Natural killer cell treated with Interleukin-12 subunit alpha and Interleukin-12 subunit beta and Interleukin-15 and Interleukin-18, amount 100 ng/mL, for 72 hours (primary cell): ENCODE data around the gene HIRA. TPM values are rescaled to one million over a fixed set of nuclear protein-coding genes. Genes with fewer than 3 reads are reported as not detected.
"Not testable (repeated sequence)": the region's sequence is repeated elsewhere in the genome, so short reads cannot be mapped to it uniquely, and the experiment has no call there.

Experiments
- ATAC-seq, 2 donors: fragments of 150-1000 bp; cut with Tn5 transposase in 1 of 2; sonication (Bioruptor Pico), chemical (Tn5 transposase) in 1 of 2; 2 replicates each; pipeline ENCODE4 v1.10.0; 2021
- DNase-seq: peaks from one replicate; pipeline ENCODE4 v3.0.0; 2022; ENCODE audit warnings: low spot score
- H3K27ac Mint-ChIP-seq, 2 donors: 1 replicate in 1 of 2; 2 replicates in 1 of 2; pipeline ENCODE4 v1.8.0; 2022; ENCODE audit warnings: mixed read lengths in 2 of 2, mild to moderate bottlenecking in 1 of 2, moderate library complexity in 1 of 2
- H3K27me3 Mint-ChIP-seq, 2 donors: 1 replicate in 1 of 2; 2 replicates in 1 of 2; pipeline ENCODE4 v1.8.0; 2022; ENCODE audit warnings: mixed read lengths in 2 of 2
- H3K36me3 Mint-ChIP-seq: one replicate; pipeline ENCODE4 v1.8.0; 2022; ENCODE audit warnings: mixed read lengths
- H3K4me1 Mint-ChIP-seq, 2 donors: 1 replicate in 1 of 2; 2 replicates in 1 of 2; pipeline ENCODE4 v1.8.0; 2022; ENCODE audit warnings: low read depth in 2 of 2, mixed read lengths in 2 of 2, mild to moderate bottlenecking in 1 of 2
- H3K4me3 Mint-ChIP-seq: one replicate; pipeline ENCODE4 v1.8.0; 2022; ENCODE audit warnings: mixed read lengths
- H3K9me3 Mint-ChIP-seq: 2 replicates; pipeline ENCODE4 v1.8.0; 2022; ENCODE audit warnings: mixed read lengths
- total RNA-seq, 2 donors: library from RNA; stranded (reverse); gene quantifications; one replicate each; pipeline ENCODE4 v1.2.3, GENCODE V29; 2022

HIRA gene
- total RNA-seq, 2 donors from 2014 or later = 40.5 to 62.7 TPM

GRCh38 chr22:19330865-19331418 lies 100.6 kb downstream of the HIRA start:
- Mint-ChIP-seq H3K36me3 (peaks cover 56% of the 10 kb centered on the region), H3K27ac (no peak overlapping the region), H3K27me3 (no peaks in the 10 kb centered on the region), H3K4me3 (no peak overlapping the region), H3K4me1 (peaks cover 0 to 4% of the 10 kb centered on the region in 2 donors), H3K9me3 (peaks cover 10% of the 10 kb centered on the region)
- ATAC-seq = no peak
- no peak for DNase-seq

GRCh38 chr22:19330205-19330604 lies 101.3 kb downstream of the HIRA start:
- H3K9me3 Mint-ChIP-seq, H3K4me3 Mint-ChIP-seq, H3K4me1 Mint-ChIP-seq, ATAC-seq, DNase-seq, H3K27ac Mint-ChIP-seq, H3K27me3 Mint-ChIP-seq: not testable (repeated sequence)
- H3K36me3 Mint-ChIP-seq = peaks cover 49% of the 10 kb centered on the region

GRCh38 chr22:19329454-19329853 lies 102.1 kb downstream of the HIRA start:
- H3K4me3 Mint-ChIP-seq = no peak overlapping the region
- ATAC-seq = no peak
- H3K4me1 Mint-ChIP-seq = peaks cover 0 to 4% of the 10 kb centered on the region in 2 donors
- no peak for DNase-seq
- H3K27ac Mint-ChIP-seq = no peak overlapping the region
- H3K9me3 Mint-ChIP-seq = peaks cover 6% of the 10 kb centered on the region
- H3K36me3 Mint-ChIP-seq = peaks cover 41% of the 10 kb centered on the region
- no peaks in the 10 kb centered on the region for H3K27me3 Mint-ChIP-seq

- Mint-ChIP-seq H3K27ac (no peak overlapping the region), H3K4me1 (no peaks in the 10 kb centered on the region), H3K9me3 (no peaks in the 10 kb centered on the region), H3K36me3 (peaks cover 24% of the 10 kb centered on the region), H3K27me3 (no peaks in the 10 kb centered on the region), H3K4me3 (no peak overlapping the region)
- DNase-seq (no peak), ATAC-seq (no peak)
Measured at GRCh38 chr22:19325296-19325948, 106.1 kb downstream of the HIRA start.

- not testable (repeated sequence) for H3K27me3 Mint-ChIP-seq, H3K4me1 Mint-ChIP-seq, H3K4me3 Mint-ChIP-seq, DNase-seq, H3K9me3 Mint-ChIP-seq, ATAC-seq, H3K27ac Mint-ChIP-seq
- H3K36me3 Mint-ChIP-seq = peaks cover 24% of the 10 kb centered on the region
Measured at GRCh38 chr22:19323420-19323819, 108.1 kb downstream of the HIRA start.

- ATAC-seq = no peak
- Mint-ChIP-seq H3K9me3 (peaks cover 2% of the 10 kb centered on the region), H3K36me3 (peaks cover 30% of the 10 kb centered on the region), H3K27ac (no peak overlapping the region), H3K27me3 (no peaks in the 10 kb centered on the region), H3K4me3 (no peak overlapping the region), H3K4me1 (no peaks in the 10 kb centered on the region)
- DNase-seq = no peak
Measured at GRCh38 chr22:19321757-19322156, 109.8 kb downstream of the HIRA start.

- not testable (repeated sequence) for DNase-seq, H3K27ac Mint-ChIP-seq, H3K9me3 Mint-ChIP-seq, H3K27me3 Mint-ChIP-seq, H3K4me1 Mint-ChIP-seq, H3K4me3 Mint-ChIP-seq, ATAC-seq
- peaks cover 39% of the 10 kb centered on the region for H3K36me3 Mint-ChIP-seq
Measured at GRCh38 chr22:19320136-19320535, 111.4 kb downstream of the HIRA start.

- H3K9me3 Mint-ChIP-seq = peaks cover 5% of the 10 kb centered on the region
- H3K4me3 Mint-ChIP-seq = no peak overlapping the region
- no peaks in the 10 kb centered on the region for H3K27me3 Mint-ChIP-seq
- H3K36me3 Mint-ChIP-seq = peaks cover 41% of the 10 kb centered on the region
- ATAC-seq (no peak), DNase-seq (no peak)
- H3K4me1 Mint-ChIP-seq = no peaks in the 10 kb centered on the region
- no peak overlapping the region for H3K27ac Mint-ChIP-seq
Measured at GRCh38 chr22:19319281-19319680, 112.3 kb downstream of the HIRA start.

GRCh38 chr22:19317865-19318264 lies 113.7 kb downstream of the HIRA start:
- Mint-ChIP-seq H3K4me3 (no peak overlapping the region), H3K36me3 (peaks cover 44% of the 10 kb centered on the region), H3K27me3 (no peaks in the 10 kb centered on the region), H3K9me3 (peaks cover 7% of the 10 kb centered on the region), H3K27ac (no peak overlapping the region), H3K4me1 (no peaks in the 10 kb centered on the region)
- no peak for DNase-seq
- no peak for ATAC-seq

- no peak overlapping the region for H3K4me3 Mint-ChIP-seq
Measured at GRCh38 chr22:19307872-19308271, 123.7 kb downstream of the HIRA start.

GRCh38 chr22:19306535-19306934 lies 125.0 kb downstream of the HIRA start:
- DNase-seq, H3K9me3 Mint-ChIP-seq, H3K4me1 Mint-ChIP-seq, ATAC-seq, H3K27me3 Mint-ChIP-seq, H3K4me3 Mint-ChIP-seq, H3K36me3 Mint-ChIP-seq, H3K27ac Mint-ChIP-seq: not testable (repeated sequence)

More at GRCh38 chr22:19307872-19308271, 123.7 kb downstream of the HIRA start:
- Mint-ChIP-seq H3K4me1 (no peaks in the 10 kb centered on the region), H3K27ac (no peak overlapping the region), H3K9me3 (no peaks in the 10 kb centered on the region), H3K36me3 (no peaks in the 10 kb centered on the region), H3K27me3 (no peaks in the 10 kb centered on the region)
- DNase-seq (no peak), ATAC-seq (no peak)

- Mint-ChIP-seq H3K4me3 (no peak overlapping the region), H3K27me3 (no peaks in the 10 kb centered on the region), H3K36me3 (no peaks in the 10 kb centered on the region), H3K9me3 (no peaks in the 10 kb centered on the region), H3K4me1 (no peaks in the 10 kb centered on the region), H3K27ac (no peak overlapping the region)
- ATAC-seq (no peak), DNase-seq (no peak)
Measured at GRCh38 chr22:19304547-19304946, 127.0 kb downstream of the HIRA start.

- H3K27ac Mint-ChIP-seq = no peak overlapping the region
- H3K4me1 Mint-ChIP-seq = no peaks in the 10 kb centered on the region
- H3K4me3 Mint-ChIP-seq = no peak overlapping the region
- H3K27me3 Mint-ChIP-seq = no peaks in the 10 kb centered on the region
- ATAC-seq = no peak
- DNase-seq = no peak
- H3K9me3 Mint-ChIP-seq = no peaks in the 10 kb centered on the region
- no peaks in the 10 kb centered on the region for H3K36me3 Mint-ChIP-seq
Measured at GRCh38 chr22:19303785-19304184, 127.7 kb downstream of the HIRA start.

GRCh38 chr22:19295733-19296132 lies 135.8 kb downstream of the HIRA start:
- no peak for DNase-seq
- peaks cover 0 to 9% of the 10 kb centered on the region in 2 donors for H3K27me3 Mint-ChIP-seq
- no peak overlapping the region for H3K27ac Mint-ChIP-seq

More at GRCh38 chr22:19295733-19296132, 135.8 kb downstream of the HIRA start:
- Mint-ChIP-seq H3K9me3 (no peaks in the 10 kb centered on the region), H3K4me3 (no peak overlapping the region), H3K4me1 (peaks cover 10 to 11% of the 10 kb centered on the region in 2 donors), H3K36me3 (no peaks in the 10 kb centered on the region)
- ATAC-seq = no peak
